Endothelial cell of umbilical vein (primary cell): ENCODE measurements around the gene TMEM40.

Source experiments
- CTCF ChIP-seq, 2 donors: IDR thresholded peaks; 1 replicate in 1 of 2; 2 replicates in 1 of 2; pipeline ENCODE4 v1.5.1; 2011; ENCODE audit warnings: low read length in 2 of 2, mild to moderate bottlenecking in 2 of 2, moderate library complexity in 2 of 2, control low read depth in 1 of 2, inconsistent platforms in 1 of 2, low read depth in 1 of 2; ENCODE audit not compliant: insufficient read depth in 1 of 2; ENCODE audit errors: extremely low read depth in 1 of 2
- EZH2 ChIP-seq: IDR thresholded peaks from 2 replicates; pipeline ENCODE4 v1.6.1; 2012; ENCODE audit warnings: borderline replicate concordance, low read depth, mild to moderate bottlenecking, moderate library complexity, low read length, inconsistent platforms; ENCODE audit not compliant: severe bottlenecking
- POLR2A ChIP-seq: IDR thresholded peaks from 2 replicates; pipeline ENCODE4 v1.6.1; 2012; ENCODE audit warnings: low read depth, mild to moderate bottlenecking, control low read depth, low read length
- POLR2AphosphoS5 ChIP-seq: IDR thresholded peaks from 2 replicates; pipeline ENCODE4 v1.6.1; 2012; ENCODE audit warnings: low read depth, mild to moderate bottlenecking, control low read depth, low read length, moderate library complexity; ENCODE audit not compliant: insufficient read depth

- TF ChIP-seq EZH2 (no peak), CTCF (IDR thresholded peaks at IDR 0.05; ENCODE audit: extremely low read depth in 1 of 2, insufficient read depth in 1 of 2, low read depth in 1 of 2, low read length in 2 of 2) (no peak), POLR2A (no peak), POLR2AphosphoS5 (no peak)
Observed at GRCh38 chr3:12689997-12690711, 68.9 kb downstream of the TMEM40 start.
